ENCODE data around the gene MSH5. TPM values are rescaled to one million over a fixed set of nuclear protein-coding genes. Genes with fewer than 3 reads are reported as not detected.
A peak's percentile ranks its signal among the peaks of the same experiment; 100 is the strongest.

The MSH5 gene
- total and polyA plus RNA-seq, 2 experiments from 2014 or later = 12.1 to 23.9 TPM

- peak; percentile 24 for DNase-seq (ENCODE audit: low spot score)
- no peak within 1 kb of the TSS; the same call in 1 of the 2 replicates for H3K27ac ChIP-seq (ENCODE audit: low read depth)
These were observed 24.5 kb upstream of the MSH5 start, which contains the start of gene LY6G6D for GRCh38 chr6:31715022-31715958. Gene LY6G6D, plus strand, starts transcription at chr6:31715348. Its CDS starts 8 bp downstream, at chr6:31715356.

GRCh38 chr6:31717499-31718222 is 22.1 kb upstream of the MSH5 start:
- no peaks in the 10 kb centered on the region for H3K9me2 ChIP-seq (ENCODE audit: insufficient read depth)
- H3K36me3 Mint-ChIP-seq (ENCODE audit: low read depth) = no peaks in the 10 kb centered on the region; the same call in 2 of the 3 replicates
- no peaks in the 10 kb centered on the region for H3K36me3 ChIP-seq (ENCODE audit: insufficient read depth)
- no peak overlapping the region for H3K27ac ChIP-seq (ENCODE audit: low read depth)
- no peaks in the 10 kb centered on the region for H3K9me3 Mint-ChIP-seq
- H3K4me3 ChIP-seq = no peak overlapping the region
- DNase-seq (ENCODE audit: low spot score) (peak; percentile 83), ATAC-seq (peak; percentile 82)
- H3K4me1 Mint-ChIP-seq = peaks cover 39% of the 10 kb centered on the region
- no peaks in the 10 kb centered on the region for H3F3A ChIP-seq (replicated peaks; ENCODE audit: low read depth)
- peaks cover 34% of the 10 kb centered on the region for H3K4me1 ChIP-seq (ENCODE audit: insufficient read depth)
- H2AFZ ChIP-seq = peak overlapping the region; percentile 72
- H3K27me3 ChIP-seq (ENCODE audit: insufficient read depth) = no peaks in the 10 kb centered on the region
- H4K20me1 ChIP-seq (replicated peaks; ENCODE audit: insufficient read depth) = no peaks in the 10 kb centered on the region
- H3K4me2 ChIP-seq = peak overlapping the region; percentile 19
- no peak overlapping the region; the same call in 2 of the 3 replicates for H3K4me3 Mint-ChIP-seq
- no peaks in the 10 kb centered on the region for H3K79me2 ChIP-seq (replicated peaks; ENCODE audit: insufficient read depth)
- H3K27me3 Mint-ChIP-seq (ENCODE audit: insufficient read depth, low read depth, poor library complexity) = peaks cover 19% of the 10 kb centered on the region
- peak overlapping the region; percentile 10 for H3K27ac Mint-ChIP-seq
- peak; percentile 48 for TF ChIP-seq CREB1 (CRISPR knock-in tag; IDR thresholded peaks at IDR 0.05; ENCODE audit: low read depth)
- TF ChIP-seq, protein P1, sequence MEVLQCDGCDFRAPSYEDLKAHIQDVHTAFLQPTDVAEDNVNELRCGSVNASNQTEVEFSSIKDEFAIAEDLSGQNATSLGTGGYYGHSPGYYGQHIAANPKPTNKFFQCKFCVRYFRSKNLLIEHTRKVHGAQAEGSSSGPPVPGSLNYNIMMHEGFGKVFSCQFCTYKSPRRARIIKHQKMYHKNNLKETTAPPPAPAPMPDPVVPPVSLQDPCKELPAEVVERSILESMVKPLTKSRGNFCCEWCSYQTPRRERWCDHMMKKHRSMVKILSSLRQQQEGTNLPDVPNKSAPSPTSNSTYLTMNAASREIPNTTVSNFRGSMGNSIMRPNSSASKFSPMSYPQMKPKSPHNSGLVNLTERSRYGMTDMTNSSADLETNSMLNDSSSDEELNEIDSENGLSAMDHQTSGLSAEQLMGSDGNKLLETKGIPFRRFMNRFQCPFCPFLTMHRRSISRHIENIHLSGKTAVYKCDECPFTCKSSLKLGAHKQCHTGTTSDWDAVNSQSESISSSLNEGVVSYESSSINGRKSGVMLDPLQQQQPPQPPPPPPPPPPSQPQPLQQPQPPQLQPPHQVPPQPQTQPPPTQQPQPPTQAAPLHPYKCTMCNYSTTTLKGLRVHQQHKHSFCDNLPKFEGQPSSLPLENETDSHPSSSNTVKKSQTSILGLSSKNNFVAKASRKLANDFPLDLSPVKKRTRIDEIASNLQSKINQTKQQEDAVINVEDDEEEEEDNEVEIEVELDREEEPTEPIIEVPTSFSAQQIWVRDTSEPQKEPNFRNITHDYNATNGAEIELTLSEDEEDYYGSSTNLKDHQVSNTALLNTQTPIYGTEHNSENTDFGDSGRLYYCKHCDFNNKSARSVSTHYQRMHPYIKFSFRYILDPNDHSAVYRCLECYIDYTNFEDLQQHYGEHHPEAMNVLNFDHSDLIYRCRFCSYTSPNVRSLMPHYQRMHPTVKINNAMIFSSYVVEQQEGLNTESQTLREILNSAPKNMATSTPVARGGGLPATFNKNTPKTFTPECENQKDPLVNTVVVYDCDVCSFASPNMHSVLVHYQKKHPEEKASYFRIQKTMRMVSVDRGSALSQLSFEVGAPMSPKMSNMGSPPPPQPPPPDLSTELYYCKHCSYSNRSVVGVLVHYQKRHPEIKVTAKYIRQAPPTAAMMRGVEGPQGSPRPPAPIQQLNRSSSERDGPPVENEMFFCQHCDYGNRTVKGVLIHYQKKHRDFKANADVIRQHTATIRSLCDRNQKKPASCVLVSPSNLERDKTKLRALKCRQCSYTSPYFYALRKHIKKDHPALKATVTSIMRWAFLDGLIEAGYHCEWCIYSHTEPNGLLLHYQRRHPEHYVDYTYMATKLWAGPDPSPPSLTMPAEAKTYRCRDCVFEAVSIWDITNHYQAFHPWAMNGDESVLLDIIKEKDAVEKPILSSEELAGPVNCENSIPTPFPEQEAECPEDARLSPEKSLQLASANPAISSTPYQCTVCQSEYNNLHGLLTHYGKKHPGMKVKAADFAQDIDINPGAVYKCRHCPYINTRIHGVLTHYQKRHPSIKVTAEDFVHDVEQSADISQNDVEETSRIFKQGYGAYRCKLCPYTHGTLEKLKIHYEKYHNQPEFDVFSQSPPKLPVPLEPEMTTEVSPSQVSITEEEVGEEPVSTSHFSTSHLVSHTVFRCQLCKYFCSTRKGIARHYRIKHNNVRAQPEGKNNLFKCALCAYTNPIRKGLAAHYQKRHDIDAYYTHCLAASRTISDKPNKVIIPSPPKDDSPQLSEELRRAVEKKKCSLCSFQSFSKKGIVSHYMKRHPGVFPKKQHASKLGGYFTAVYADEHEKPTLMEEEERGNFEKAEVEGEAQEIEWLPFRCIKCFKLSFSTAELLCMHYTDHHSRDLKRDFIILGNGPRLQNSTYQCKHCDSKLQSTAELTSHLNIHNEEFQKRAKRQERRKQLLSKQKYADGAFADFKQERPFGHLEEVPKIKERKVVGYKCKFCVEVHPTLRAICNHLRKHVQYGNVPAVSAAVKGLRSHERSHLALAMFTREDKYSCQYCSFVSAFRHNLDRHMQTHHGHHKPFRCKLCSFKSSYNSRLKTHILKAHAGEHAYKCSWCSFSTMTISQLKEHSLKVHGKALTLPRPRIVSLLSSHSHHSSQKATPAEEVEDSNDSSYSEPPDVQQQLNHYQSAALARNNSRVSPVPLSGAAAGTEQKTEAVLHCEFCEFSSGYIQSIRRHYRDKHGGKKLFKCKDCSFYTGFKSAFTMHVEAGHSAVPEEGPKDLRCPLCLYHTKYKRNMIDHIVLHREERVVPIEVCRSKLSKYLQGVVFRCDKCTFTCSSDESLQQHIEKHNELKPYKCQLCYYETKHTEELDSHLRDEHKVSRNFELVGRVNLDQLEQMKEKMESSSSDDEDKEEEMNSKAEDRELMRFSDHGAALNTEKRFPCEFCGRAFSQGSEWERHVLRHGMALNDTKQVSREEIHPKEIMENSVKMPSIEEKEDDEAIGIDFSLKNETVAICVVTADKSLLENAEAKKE (CRISPR knock-in tag; IDR thresholded peaks at IDR 0.05) = no peak
- no peak for TF ChIP-seq ETS1 (IDR thresholded peaks at IDR 0.05)
- TF ChIP-seq REST (IDR thresholded peaks at IDR 0.05; ENCODE audit: unreplicated experiment) = no peak
- TF ChIP-seq ZNF331 (CRISPR knock-in tag; IDR thresholded peaks at IDR 0.05; ENCODE audit: low read depth) = no peak
- no peak for TF ChIP-seq EZH2 (IDR thresholded peaks at IDR 0.05; ENCODE audit: low read depth, unreplicated experiment)

More at GRCh38 chr6:31715022-31715958, 24.5 kb upstream of the MSH5 start, which contains the start of gene LY6G6D:
- Mint-ChIP-seq H3K9me3 (no peaks in the 10 kb centered on the region), H3K27me3 (ENCODE audit: insufficient read depth, low read depth, poor library complexity) (peaks cover 16% of the 10 kb centered on the region), H3K4me1 (peaks cover 45% of the 10 kb centered on the region), H3K36me3 (ENCODE audit: low read depth) (no peaks in the 10 kb centered on the region; the same call in 2 of the 3 replicates), H3K4me3 (no peak within 1 kb of the TSS), H3K27ac (peak within 1 kb of the TSS; percentile 69)
- peak within 1 kb of the TSS; percentile 71 for H3K4me2 ChIP-seq
- H4K20me1 ChIP-seq (replicated peaks; ENCODE audit: insufficient read depth) = no peaks in the 10 kb centered on the region
- H2AFZ ChIP-seq = peak within 1 kb of the TSS; percentile 100
- no peaks in the 10 kb centered on the region for H3K27me3 ChIP-seq (ENCODE audit: insufficient read depth)
- H3K36me3 ChIP-seq (ENCODE audit: insufficient read depth) = no peaks in the 10 kb centered on the region
- TF ChIP-seq STAT1 (IDR thresholded peaks at IDR 0.05; ENCODE audit: unreplicated experiment) (no peak), EZH2phosphoT487 (IDR thresholded peaks at IDR 0.05; ENCODE audit: unreplicated experiment) (no peak), NANOG (IDR thresholded peaks at IDR 0.05; ENCODE audit: borderline replicate concordance) (no peak), ZNF331 (CRISPR knock-in tag; IDR thresholded peaks at IDR 0.05; ENCODE audit: low read depth) (no peak)
- peaks cover 34% of the 10 kb centered on the region for H3K4me1 ChIP-seq (ENCODE audit: insufficient read depth)
- no peak for ATAC-seq
- no peak within 1 kb of the TSS for H3K4me3 ChIP-seq
- H3K9me2 ChIP-seq (ENCODE audit: insufficient read depth) = no peaks in the 10 kb centered on the region
- no peaks in the 10 kb centered on the region for H3K79me2 ChIP-seq (replicated peaks; ENCODE audit: insufficient read depth)
- H3F3A ChIP-seq (replicated peaks; ENCODE audit: low read depth) = no peaks in the 10 kb centered on the region
